Neural cell (in vitro differentiated cells): ENCODE results near the gene XRCC3.

Source experiments
- EP300 ChIP-seq: fragments of 450-650 bp; conservative IDR thresholded peaks from 2 replicates; pipeline ENCODE4 v1.6.1; 2014; ENCODE audit warnings: antibody characterized with exemption, mild to moderate bottlenecking, moderate library complexity; ENCODE audit not compliant: poor library complexity, severe bottlenecking
- MXI1 ChIP-seq: fragments of 450-650 bp; conservative IDR thresholded peaks from 2 replicates; pipeline ENCODE4 v1.6.1; 2014; ENCODE audit warnings: antibody characterized with exemption, mild to moderate bottlenecking; ENCODE audit not compliant: poor library complexity, severe bottlenecking
- TAF1 ChIP-seq: IDR thresholded peaks from 2 replicates; pipeline ENCODE4 v1.6.1; 2012; ENCODE audit warnings: low read depth
- TF ChIP-seq, protein P1 (sequence below): fragments of 450-650 bp; IDR thresholded peaks from 2 replicates; pipeline ENCODE4 v1.5.1; 2014; ENCODE audit warnings: antibody characterized with exemption, mild to moderate bottlenecking, moderate library complexity; ENCODE audit not compliant: poor library complexity, severe bottlenecking

DNA sequence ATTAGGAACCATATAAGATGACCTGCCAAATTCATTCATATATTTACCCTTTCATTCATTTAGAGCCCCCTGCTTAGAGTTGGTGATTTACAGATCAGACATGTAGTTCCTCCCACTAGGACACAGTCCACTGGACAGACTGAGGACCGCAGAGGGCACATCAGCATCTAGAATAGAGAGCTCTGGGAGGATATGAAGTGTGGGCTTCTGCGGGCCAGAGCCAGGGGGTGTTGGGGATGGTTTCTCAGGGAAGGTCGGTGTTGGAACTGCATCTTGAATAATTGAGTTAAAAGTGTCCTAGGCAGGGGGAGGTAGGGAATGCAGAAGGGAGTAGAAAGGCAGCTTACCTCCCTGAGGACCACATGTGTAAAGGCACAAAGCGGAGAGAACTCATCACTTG, 43.3 kb downstream of the XRCC3 start:
- TF ChIP-seq, protein P1, sequence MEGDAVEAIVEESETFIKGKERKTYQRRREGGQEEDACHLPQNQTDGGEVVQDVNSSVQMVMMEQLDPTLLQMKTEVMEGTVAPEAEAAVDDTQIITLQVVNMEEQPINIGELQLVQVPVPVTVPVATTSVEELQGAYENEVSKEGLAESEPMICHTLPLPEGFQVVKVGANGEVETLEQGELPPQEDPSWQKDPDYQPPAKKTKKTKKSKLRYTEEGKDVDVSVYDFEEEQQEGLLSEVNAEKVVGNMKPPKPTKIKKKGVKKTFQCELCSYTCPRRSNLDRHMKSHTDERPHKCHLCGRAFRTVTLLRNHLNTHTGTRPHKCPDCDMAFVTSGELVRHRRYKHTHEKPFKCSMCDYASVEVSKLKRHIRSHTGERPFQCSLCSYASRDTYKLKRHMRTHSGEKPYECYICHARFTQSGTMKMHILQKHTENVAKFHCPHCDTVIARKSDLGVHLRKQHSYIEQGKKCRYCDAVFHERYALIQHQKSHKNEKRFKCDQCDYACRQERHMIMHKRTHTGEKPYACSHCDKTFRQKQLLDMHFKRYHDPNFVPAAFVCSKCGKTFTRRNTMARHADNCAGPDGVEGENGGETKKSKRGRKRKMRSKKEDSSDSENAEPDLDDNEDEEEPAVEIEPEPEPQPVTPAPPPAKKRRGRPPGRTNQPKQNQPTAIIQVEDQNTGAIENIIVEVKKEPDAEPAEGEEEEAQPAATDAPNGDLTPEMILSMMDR: no peak
- TF ChIP-seq MXI1 (no peak), TAF1 (no peak), EP300 (no peak)
